SK-N-MC (cell line): ENCODE results near the gene MS4A4E.

Experiments
- DNase-seq: peaks from one replicate; pipeline ENCODE4 v3.0.0-alpha.2; 2011; ENCODE audit warnings: low read depth, low spot score
- H3K27ac ChIP-seq: fragments of 200-600 bp; sonication (generic); 2 replicates; pipeline ENCODE4 v1.5.1; 2016; ENCODE audit warnings: mixed run types
- H3K36me3 ChIP-seq: fragments of 200-600 bp; sonication (generic); 2 replicates; pipeline ENCODE4 v1.6.1; 2017; ENCODE audit warnings: antibody characterized with exemption, low read length, mixed read lengths; ENCODE audit not compliant: insufficient read depth
- H3K4me3 ChIP-seq: fragments of 200-600 bp; sonication (generic); 2 replicates; pipeline ENCODE4 v1.5.1; 2016
- H3K9ac ChIP-seq: fragments of 200-600 bp; sonication (generic); 2 replicates; pipeline ENCODE4 v1.8.0; 2017; ENCODE audit warnings: mixed run types, mixed read lengths; ENCODE audit not compliant: insufficient read length
- H3K9me3 ChIP-seq: fragments of 200-600 bp; sonication (generic); 2 replicates; pipeline ENCODE4 v1.6.1; 2017; ENCODE audit warnings: low read depth, mild to moderate bottlenecking, antibody characterized with exemption, low read length, moderate library complexity, mixed read lengths
- EZH2 ChIP-seq: fragments of 200-600 bp; sonication (generic); IDR thresholded peaks from one replicate; pipeline ENCODE4 v1.6.1; 2017; ENCODE audit warnings: antibody characterized with exemption
- FOXP2 ChIP-seq: optimal IDR thresholded peaks from 2 replicates; pipeline ENCODE3; 2011; ENCODE audit warnings: mild to moderate bottlenecking, moderate library complexity; ENCODE audit not compliant: insufficient read depth; ENCODE audit errors: extremely low read length, control extremely low read depth
- POLR2AphosphoS5 ChIP-seq: IDR thresholded peaks from 2 replicates; pipeline ENCODE4 v1.6.1; 2012; ENCODE audit warnings: mild to moderate bottlenecking, low read depth, low read length, borderline replicate concordance

Gene MS4A4E

GRCh38 chr11:60240662-60241061 lies 2.3 kb downstream of the MS4A4E start:
- Histone ChIP-seq H3K27ac (no peak overlapping the region), H3K9ac (no peak overlapping the region), H3K4me3 (no peak overlapping the region), H3K9me3 (no peaks in the 10 kb centered on the region), H3K36me3 (no peaks in the 10 kb centered on the region)
- TF ChIP-seq FOXP2 (no peak), EZH2 (no peak), POLR2AphosphoS5 (no peak)
- no peak for DNase-seq

GRCh38 chr11:60235321-60235720 lies 7.6 kb downstream of the MS4A4E start:
- H3K36me3 ChIP-seq, result no peaks in the 10 kb centered on the region
- no peak for TF ChIP-seq POLR2AphosphoS5
- H3K9ac ChIP-seq, result no peak overlapping the region

DNA sequence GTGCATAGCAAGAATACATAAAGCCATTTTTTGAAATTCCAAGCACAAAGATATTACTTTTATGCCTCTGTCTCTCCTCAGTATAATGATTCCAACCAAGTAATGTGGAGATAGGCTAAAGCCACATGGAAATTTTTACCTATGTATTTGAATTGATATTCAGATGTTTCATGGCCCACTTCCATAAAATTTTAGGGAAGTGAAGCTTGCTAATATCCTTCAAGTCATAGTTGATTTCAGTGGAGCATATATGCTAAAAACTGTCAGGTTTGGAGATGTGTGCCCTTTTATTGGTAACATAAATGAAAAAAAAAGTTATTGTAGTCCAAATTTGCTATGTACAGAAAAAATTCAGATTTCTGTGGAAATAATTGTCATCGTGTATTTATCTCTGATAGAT lies 12.3 kb downstream of the MS4A4E start:
- no peak overlapping the region for H3K4me3 ChIP-seq
- H3K9me3 ChIP-seq, result no peaks in the 10 kb centered on the region
- no peak for DNase-seq
- H3K27ac ChIP-seq, result no peak overlapping the region
- TF ChIP-seq FOXP2 (no peak), POLR2AphosphoS5 (no peak), EZH2 (no peak)
- no peak overlapping the region for H3K9ac ChIP-seq
- H3K36me3 ChIP-seq, result no peaks in the 10 kb centered on the region

More at GRCh38 chr11:60235321-60235720, 7.6 kb downstream of the MS4A4E start:
- no peak overlapping the region for H3K27ac ChIP-seq
- H3K9me3 ChIP-seq, result no peaks in the 10 kb centered on the region
- no peak for DNase-seq
- H3K4me3 ChIP-seq, result no peak overlapping the region

GRCh38 chr11:60222141-60222540 lies 20.8 kb downstream of the MS4A4E start:
- Histone ChIP-seq H3K9me3 (no peaks in the 10 kb centered on the region), H3K9ac (no peak overlapping the region), H3K27ac (no peak overlapping the region), H3K36me3 (no peaks in the 10 kb centered on the region), H3K4me3 (no peak overlapping the region)
- DNase-seq, result no peak
- TF ChIP-seq POLR2AphosphoS5 (no peak), FOXP2 (no peak), EZH2 (no peak)

DNA sequence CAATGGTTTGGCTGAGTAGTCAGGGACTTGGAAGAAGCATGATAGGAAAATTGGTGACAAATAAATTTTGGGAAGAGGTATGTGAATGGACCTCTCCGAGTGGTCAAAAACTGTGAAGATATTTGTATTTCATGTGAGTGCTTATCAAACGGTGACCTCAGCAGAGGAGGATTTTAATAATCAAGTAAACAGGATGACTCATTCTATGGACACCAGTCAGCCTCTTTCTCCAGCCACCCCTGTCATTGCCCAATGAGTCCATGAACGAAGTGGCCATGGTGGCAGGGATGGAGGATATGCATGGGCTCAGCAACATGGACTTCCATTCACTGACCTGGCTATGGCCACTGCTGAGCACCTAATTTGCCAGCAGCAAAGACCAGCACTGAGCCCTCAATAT lies 21.2 kb downstream of the MS4A4E start:
- Histone ChIP-seq H3K9ac (no peak overlapping the region), H3K27ac (no peak overlapping the region), H3K9me3 (no peaks in the 10 kb centered on the region), H3K4me3 (no peak overlapping the region), H3K36me3 (no peaks in the 10 kb centered on the region)
- no peak for TF ChIP-seq POLR2AphosphoS5
- no peak for TF ChIP-seq FOXP2
- no peak for TF ChIP-seq EZH2
- DNase-seq, result no peak

DNA sequence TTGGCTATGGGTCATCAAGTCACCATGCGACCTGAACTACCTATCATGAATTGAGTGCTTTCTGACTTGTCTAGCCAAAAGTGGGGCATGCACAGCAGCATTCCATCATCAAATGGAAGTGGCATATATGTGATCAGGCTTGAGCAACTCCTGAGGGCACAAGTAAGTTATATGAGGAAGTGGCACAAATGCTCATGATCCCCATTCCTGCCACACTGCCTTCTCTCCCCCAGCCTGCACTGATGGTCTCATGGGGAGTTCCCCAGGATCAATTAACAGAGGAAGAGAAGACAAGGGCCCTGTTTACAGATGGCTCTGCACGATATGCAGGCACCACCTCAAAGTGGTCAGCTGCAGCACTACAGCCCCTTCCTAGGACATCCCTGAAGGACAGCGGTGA lies 21.8 kb downstream of the MS4A4E start:
- no peak overlapping the region for H3K27ac ChIP-seq
- no peaks in the 10 kb centered on the region for H3K36me3 ChIP-seq
- H3K9me3 ChIP-seq, result no peaks in the 10 kb centered on the region
- no peak for TF ChIP-seq POLR2AphosphoS5
- no peak for TF ChIP-seq EZH2
- TF ChIP-seq FOXP2, result no peak
- no peak overlapping the region for H3K4me3 ChIP-seq
- H3K9ac ChIP-seq, result no peak overlapping the region
- no peak for DNase-seq

- TF ChIP-seq EZH2 (no peak), FOXP2 (no peak), POLR2AphosphoS5 (no peak)
- no peaks in the 10 kb centered on the region for H3K9me3 ChIP-seq
- H3K36me3 ChIP-seq, result no peaks in the 10 kb centered on the region
- DNase-seq, result no peak
- H3K9ac ChIP-seq, result no peak overlapping the region
- H3K27ac ChIP-seq, result no peak overlapping the region
- H3K4me3 ChIP-seq, result no peak overlapping the region
These were observed 28.6 kb downstream of the MS4A4E start for GRCh38 chr11:60214386-60214785.

GRCh38 chr11:60211206-60211605 lies 31.7 kb downstream of the MS4A4E start:
- TF ChIP-seq EZH2 (no peak), POLR2AphosphoS5 (no peak), FOXP2 (no peak)
- H3K36me3 ChIP-seq, result no peaks in the 10 kb centered on the region
- DNase-seq, result no peak
- H3K27ac ChIP-seq, result no peak overlapping the region
- H3K9ac ChIP-seq, result no peak overlapping the region
- no peaks in the 10 kb centered on the region for H3K9me3 ChIP-seq
- no peak overlapping the region for H3K4me3 ChIP-seq

GRCh38 chr11:60209977-60210376 lies 33.0 kb downstream of the MS4A4E start:
- H3K27ac ChIP-seq, result no peak overlapping the region
- H3K9ac ChIP-seq, result no peak overlapping the region
- TF ChIP-seq FOXP2 (no peak), POLR2AphosphoS5 (no peak), EZH2 (no peak)
- H3K36me3 ChIP-seq, result no peaks in the 10 kb centered on the region
- DNase-seq, result no peak
- no peak overlapping the region for H3K4me3 ChIP-seq
- no peaks in the 10 kb centered on the region for H3K9me3 ChIP-seq

DNA sequence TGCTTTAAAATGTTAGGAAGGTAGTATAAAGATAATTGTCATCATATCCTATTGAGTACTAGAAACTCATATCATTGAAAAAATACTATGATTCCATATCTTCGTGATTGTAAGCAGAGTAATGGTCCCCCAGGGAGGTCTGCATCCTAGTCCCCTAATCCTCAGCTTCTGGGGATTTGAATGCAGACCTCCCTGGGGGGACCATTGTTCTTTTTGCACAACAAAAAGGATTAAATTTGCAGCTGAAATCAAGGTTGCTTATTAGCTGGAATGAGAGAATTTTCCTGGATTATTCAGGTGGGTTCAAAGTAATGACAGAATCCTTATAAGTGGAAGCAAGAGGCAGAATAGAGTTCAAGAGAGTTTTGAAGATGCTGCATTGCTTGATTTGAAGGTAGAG lies 34.0 kb downstream of the MS4A4E start:
- Histone ChIP-seq H3K9ac (no peak overlapping the region), H3K36me3 (no peaks in the 10 kb centered on the region), H3K9me3 (no peaks in the 10 kb centered on the region), H3K27ac (no peak overlapping the region), H3K4me3 (no peak overlapping the region)
- no peak for TF ChIP-seq FOXP2
- TF ChIP-seq POLR2AphosphoS5, result no peak
- TF ChIP-seq EZH2, result no peak
- DNase-seq, result no peak
